Thymus (tissue), 11 donors: ENCODE measurements around the gene WDR49. TPM values are rescaled to one million over a fixed set of nuclear protein-coding genes. Genes with fewer than 3 reads are reported as not detected.

ENCODE experiments used
- DNase-seq, 9 donors: peaks; one replicate each; pipeline ENCODE4 v3.0.0-alpha.2; 2013; ENCODE audit warnings: low spot score in 9 of 9, low read depth in 6 of 9, missing footprints in 1 of 9
- H3K27ac ChIP-seq, 2 donors: one replicate each; pipeline ENCODE4 v1.5.1; 2013; ENCODE audit warnings: control low read depth in 1 of 2, low read depth in 1 of 2, low read length in 1 of 2, mild to moderate bottlenecking in 1 of 2, moderate library complexity in 1 of 2
- H3K27me3 ChIP-seq, 2 donors: one replicate each; pipeline ENCODE4 v1.5.1; 2013; ENCODE audit warnings: low read length in 1 of 2; ENCODE audit not compliant: control insufficient read depth in 2 of 2, insufficient read depth in 1 of 2
- H3K36me3 ChIP-seq, 2 donors: one replicate each; pipeline ENCODE4 v1.5.1; 2013; ENCODE audit warnings: low read length in 1 of 2, mild to moderate bottlenecking in 1 of 2, moderate library complexity in 1 of 2; ENCODE audit not compliant: control insufficient read depth in 2 of 2, insufficient read depth in 2 of 2
- H3K4me1 ChIP-seq, 2 donors: one replicate each; pipeline ENCODE4 v1.5.1; 2013; ENCODE audit warnings: low read length in 2 of 2; ENCODE audit not compliant: control insufficient read depth in 2 of 2, insufficient read depth in 2 of 2
- H3K4me3 ChIP-seq, 2 donors: one replicate each; pipeline ENCODE4 v1.5.1; 2013; ENCODE audit warnings: low read length in 2 of 2, control low read depth in 1 of 2, mild to moderate bottlenecking in 1 of 2
- H3K9me3 ChIP-seq, 2 donors: one replicate each; pipeline ENCODE4 v1.5.1; 2013; ENCODE audit warnings: low read length in 1 of 2, mild to moderate bottlenecking in 1 of 2; ENCODE audit not compliant: control insufficient read depth in 2 of 2, insufficient read depth in 1 of 2
- WGBS: extraction: QIAGEN DNeasy Blood & Tissue Kit; methylation state at CpG from one replicate; pipeline ENCODE4 v1.1.7; 2013; 5-methylcytosine and 5-hydroxymethylcytosine counted together
- polyA plus RNA-seq: library from polyadenylated mRNA; stranded (reverse); fragments of 200-250 nt; gene quantifications from one replicate; pipeline ENCODE4 v1.2.3, GENCODE V29; 2013
- total RNA-seq: library from RNA; stranded (reverse); fragments of 120-200 nt; gene quantifications from one replicate; pipeline ENCODE4 v1.2.4, GENCODE V29; 2013
- donor health status: healthy.

WDR49 gene
- total and polyA plus RNA-seq, 2 donors: 0.14 to 0.90 TPM

DNA sequence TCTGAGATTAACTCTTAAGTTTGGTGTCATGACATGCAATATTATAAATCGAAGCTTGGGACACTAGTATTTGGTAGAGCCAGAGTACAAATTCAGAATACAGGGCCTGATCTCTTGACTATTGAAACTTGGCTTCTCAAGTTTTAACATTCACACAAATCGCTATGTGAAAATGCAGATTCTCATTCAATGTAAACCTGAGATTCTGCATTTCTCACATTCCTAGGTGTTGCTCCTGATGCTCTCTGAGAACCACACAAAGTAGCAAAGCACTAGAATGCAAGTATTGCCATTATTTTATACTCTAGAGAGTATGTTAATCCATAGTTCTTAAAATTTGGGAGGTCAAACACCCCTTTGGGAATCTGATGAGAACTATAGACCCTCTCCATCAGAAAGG, 47.9 kb downstream of the WDR49 start:
- H3K27ac ChIP-seq: no peak overlapping the region
- DNase-seq: no peak
- H3K36me3 ChIP-seq: no peaks in the 10 kb centered on the region
- no peaks in the 10 kb centered on the region for H3K27me3 ChIP-seq
- H3K4me1 ChIP-seq: no peaks in the 10 kb centered on the region
- no peaks in the 10 kb centered on the region for H3K9me3 ChIP-seq
- H3K4me3 ChIP-seq: no peak overlapping the region
- WGBS: 97% methylated on average over 2 of the region's 2 CpGs

GRCh38 chr3:167602041-167602440, 51.7 kb downstream of the WDR49 start:
- no peaks in the 10 kb centered on the region for H3K4me1 ChIP-seq
- no peaks in the 10 kb centered on the region for H3K36me3 ChIP-seq
- H3K4me3 ChIP-seq: no peak overlapping the region
- DNase-seq: no peak
- no peaks in the 10 kb centered on the region for H3K27me3 ChIP-seq
- no peaks in the 10 kb centered on the region for H3K9me3 ChIP-seq
- H3K27ac ChIP-seq: no peak overlapping the region
- 95% methylated on average over 2 of the region's 2 CpGs for WGBS

GRCh38 chr3:167587651-167588050, 66.1 kb downstream of the WDR49 start:
- H3K9me3 ChIP-seq: no peaks in the 10 kb centered on the region
- H3K4me1 ChIP-seq: no peaks in the 10 kb centered on the region
- 98% methylated on average over 3 of the region's 3 CpGs for WGBS
- H3K27me3 ChIP-seq: no peaks in the 10 kb centered on the region
- no peak overlapping the region for H3K4me3 ChIP-seq
- H3K36me3 ChIP-seq: no peaks in the 10 kb centered on the region
- no peak overlapping the region for H3K27ac ChIP-seq
- DNase-seq: no peak

DNA sequence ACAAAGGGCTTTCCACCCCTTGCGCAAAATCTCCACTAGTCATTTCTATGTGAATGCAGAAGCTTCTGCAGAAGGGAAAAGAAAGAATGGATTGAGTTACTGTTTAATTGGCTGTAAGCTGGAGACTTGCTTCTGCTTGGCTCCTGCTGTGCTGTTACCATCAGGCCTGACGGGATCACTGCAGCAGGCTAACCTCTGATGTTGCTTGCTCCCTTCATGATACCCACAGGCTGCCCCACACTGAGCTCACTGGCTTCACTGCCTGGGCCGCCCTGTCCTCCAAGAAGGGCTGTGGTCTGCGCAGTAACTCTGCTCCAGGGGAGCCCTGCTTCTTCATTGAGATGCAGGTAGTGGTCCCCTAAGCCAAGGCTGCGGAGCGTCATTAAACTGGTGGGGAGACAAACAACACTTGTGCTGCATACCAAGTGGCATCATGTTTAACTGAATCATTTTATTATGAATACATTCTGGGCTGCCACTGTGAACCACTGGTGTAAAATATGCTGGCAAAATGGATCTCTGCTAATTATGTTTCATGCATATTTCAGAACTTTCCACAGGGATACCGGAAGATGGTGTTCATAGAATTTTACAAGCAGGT, 78.6 kb downstream of the WDR49 start:
- Histone ChIP-seq H3K4me1 (no peaks in the 10 kb centered on the region), H3K9me3 (peaks cover 0 to 3% of the 10 kb centered on the region in 2 donors), H3K27me3 (no peaks in the 10 kb centered on the region), H3K4me3 (no peak overlapping the region), H3K36me3 (no peaks in the 10 kb centered on the region), H3K27ac (no peak overlapping the region)
- WGBS: 96% methylated on average over 7 of the region's 7 CpGs
- DNase-seq: no peak

DNA sequence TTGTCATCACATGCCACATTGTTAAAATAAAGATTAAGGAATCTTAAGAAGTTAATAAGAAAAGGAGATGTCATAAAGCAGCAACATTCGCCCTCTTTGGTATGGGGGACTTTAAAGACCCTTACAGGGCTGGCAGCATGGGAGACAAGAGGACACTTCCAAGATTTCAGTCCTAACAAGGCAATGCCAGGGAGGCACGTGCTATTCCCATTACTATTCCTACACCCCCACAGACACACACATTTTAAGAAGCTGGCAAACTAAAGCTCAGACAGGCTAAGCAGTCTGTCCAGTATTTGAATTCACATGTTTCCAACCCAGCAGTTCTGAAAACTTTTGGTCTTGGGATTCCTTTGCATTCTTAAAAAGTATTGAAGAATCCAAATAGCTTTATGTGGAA, 80.8 kb downstream of the WDR49 start:
- H3K4me3 ChIP-seq: no peak overlapping the region
- no peaks in the 10 kb centered on the region for H3K36me3 ChIP-seq
- H3K4me1 ChIP-seq: no peaks in the 10 kb centered on the region
- 90% methylated on average over 2 of the region's 2 CpGs for WGBS
- peaks cover 0 to 3% of the 10 kb centered on the region in 2 donors for H3K9me3 ChIP-seq
- H3K27ac ChIP-seq: no peak overlapping the region
- H3K27me3 ChIP-seq: no peaks in the 10 kb centered on the region
- no peak for DNase-seq

DNA sequence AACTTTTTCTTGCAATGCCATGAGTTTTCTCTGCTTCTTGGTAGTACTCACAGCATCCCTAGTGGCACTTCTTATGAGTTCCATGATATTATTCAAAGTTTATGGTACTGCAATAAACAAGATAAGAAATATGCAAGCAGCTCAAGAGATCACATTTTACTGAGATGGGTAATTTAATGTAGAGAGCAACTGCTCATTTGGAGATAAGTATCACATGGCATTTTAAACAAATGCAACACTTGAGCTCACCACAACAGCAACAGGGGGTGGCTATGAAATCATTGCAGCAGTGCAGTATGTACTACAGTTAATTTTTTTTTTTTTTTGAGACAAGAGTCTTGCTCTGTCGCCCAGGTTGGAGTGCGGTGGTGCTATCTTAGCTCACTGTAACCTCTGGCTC, 85.1 kb downstream of the WDR49 start:
- no peak overlapping the region for H3K4me3 ChIP-seq
- no peaks in the 10 kb centered on the region for H3K4me1 ChIP-seq
- no peak for DNase-seq
- no peaks in the 10 kb centered on the region for H3K27me3 ChIP-seq
- H3K36me3 ChIP-seq: no peaks in the 10 kb centered on the region
- H3K27ac ChIP-seq: no peak overlapping the region
- H3K9me3 ChIP-seq: peaks cover 0 to 3% of the 10 kb centered on the region in 2 donors
- WGBS: 98% methylated on average over 2 of the region's 2 CpGs

DNA sequence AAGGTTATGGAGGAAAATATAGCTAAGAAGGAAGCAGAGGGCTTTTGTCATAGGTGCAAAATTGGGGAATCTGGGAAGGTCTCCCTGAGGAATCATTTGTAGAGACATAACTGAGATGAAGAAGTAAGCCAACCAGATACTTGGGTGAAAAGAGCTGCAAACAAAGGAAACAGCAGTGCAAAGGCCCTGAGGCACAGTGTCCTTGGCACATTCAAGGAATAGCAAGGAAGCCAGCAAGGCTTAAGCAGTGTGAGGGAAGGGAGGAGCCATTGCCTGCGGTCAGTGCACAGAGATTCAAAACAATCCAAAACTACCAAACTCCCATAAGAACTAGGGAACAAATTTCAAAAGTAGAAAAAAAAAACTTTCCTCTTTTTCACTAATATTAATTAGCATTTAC, 88.3 kb downstream of the WDR49 start:
- no peak overlapping the region for H3K27ac ChIP-seq
- WGBS: 98% methylated on average over 1 of the region's 1 CpG
- no peaks in the 10 kb centered on the region for H3K4me1 ChIP-seq
- H3K4me3 ChIP-seq: no peak overlapping the region
- no peak for DNase-seq
- H3K27me3 ChIP-seq: no peaks in the 10 kb centered on the region
- H3K36me3 ChIP-seq: no peaks in the 10 kb centered on the region
- H3K9me3 ChIP-seq: no peaks in the 10 kb centered on the region

GRCh38 chr3:167564612-167565011, 89.1 kb downstream of the WDR49 start:
- no peak overlapping the region for H3K27ac ChIP-seq
- 83% methylated on average over 2 of the region's 2 CpGs for whole genome bisulfite sequencing
- H3K27me3 ChIP-seq: no peaks in the 10 kb centered on the region
- H3K4me1 ChIP-seq: no peaks in the 10 kb centered on the region
- no peaks in the 10 kb centered on the region for H3K36me3 ChIP-seq
- no peak overlapping the region for H3K4me3 ChIP-seq
- H3K9me3 ChIP-seq: no peaks in the 10 kb centered on the region
- DNase-seq: no peak

DNA sequence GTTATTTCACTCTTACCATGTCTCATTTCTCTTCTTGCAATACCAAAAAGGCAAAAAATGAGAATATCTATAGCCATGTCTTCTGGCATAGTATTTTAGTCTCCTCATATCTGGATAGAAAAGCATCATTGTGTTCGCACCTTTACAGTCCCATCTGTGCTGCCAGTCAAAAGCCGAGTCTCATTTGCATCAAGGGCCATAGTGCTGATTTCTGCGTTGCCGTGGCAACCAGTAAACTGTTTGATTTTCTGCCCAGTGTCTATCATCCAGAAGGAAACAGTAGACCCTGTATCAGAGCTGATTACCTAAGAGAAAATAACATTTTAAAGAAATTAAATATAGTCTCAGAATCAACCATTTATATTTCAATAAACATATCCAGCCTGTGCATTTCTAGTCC, 93.8 kb downstream of the WDR49 start:
- no peak for DNase-seq

GRCh38 chr3:167554898-167555297, 98.8 kb downstream of the WDR49 start:
- WGBS: 96% methylated on average over 3 of the region's 3 CpGs
- H3K4me1 ChIP-seq: no peaks in the 10 kb centered on the region

More for the DNA sequence above, 93.8 kb downstream of the WDR49 start:
- H3K4me1 ChIP-seq: no peaks in the 10 kb centered on the region
- H3K9me3 ChIP-seq: no peaks in the 10 kb centered on the region
- no peaks in the 10 kb centered on the region for H3K36me3 ChIP-seq
- no peaks in the 10 kb centered on the region for H3K27me3 ChIP-seq
- H3K27ac ChIP-seq: no peak overlapping the region
- WGBS: 96% methylated on average over 4 of the region's 4 CpGs
- H3K4me3 ChIP-seq: no peak overlapping the region

More at GRCh38 chr3:167554898-167555297, 98.8 kb downstream of the WDR49 start:
- H3K36me3 ChIP-seq: no peaks in the 10 kb centered on the region
- no peak for DNase-seq
- no peaks in the 10 kb centered on the region for H3K27me3 ChIP-seq
- no peak overlapping the region for H3K27ac ChIP-seq
- H3K9me3 ChIP-seq: no peaks in the 10 kb centered on the region
- no peak overlapping the region for H3K4me3 ChIP-seq
